ENCODE measurements around the gene ZNF699.

DNA sequence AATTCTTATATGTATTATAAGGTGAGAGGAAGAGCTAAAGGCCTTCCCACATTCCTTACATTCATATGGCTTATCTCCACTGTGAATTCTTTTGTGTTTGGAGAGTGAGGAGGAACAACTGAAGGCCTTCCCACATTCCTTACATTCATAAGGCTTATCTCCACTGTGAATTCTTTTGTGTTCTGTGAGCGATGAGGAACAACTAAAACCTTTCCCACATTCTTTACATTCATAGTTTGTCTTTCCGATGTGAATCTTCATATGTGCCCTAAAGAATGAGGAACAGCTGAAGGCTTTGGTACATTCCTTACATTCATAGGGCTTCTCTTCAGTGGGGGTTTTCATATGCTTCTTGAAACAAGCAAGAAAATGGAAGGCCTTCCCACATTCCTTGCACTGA, 13.3 kb downstream of the ZNF699 start:
- TF ChIP-seq ZNF510 (CRISPR knock-in tag; IDR thresholded peaks at IDR 0.05; ENCODE audit: low read depth) (no peak), MYC (CRISPR knock-in tag; IDR thresholded peaks at IDR 0.05; ENCODE audit: borderline replicate concordance) (no peak), ZMYM3 (CRISPR knock-in tag; IDR thresholded peaks at IDR 0.05) (no peak), RELA (CRISPR knock-in tag; IDR thresholded peaks at IDR 0.05) (no peak)
- TF ChIP-seq, protein P1, sequence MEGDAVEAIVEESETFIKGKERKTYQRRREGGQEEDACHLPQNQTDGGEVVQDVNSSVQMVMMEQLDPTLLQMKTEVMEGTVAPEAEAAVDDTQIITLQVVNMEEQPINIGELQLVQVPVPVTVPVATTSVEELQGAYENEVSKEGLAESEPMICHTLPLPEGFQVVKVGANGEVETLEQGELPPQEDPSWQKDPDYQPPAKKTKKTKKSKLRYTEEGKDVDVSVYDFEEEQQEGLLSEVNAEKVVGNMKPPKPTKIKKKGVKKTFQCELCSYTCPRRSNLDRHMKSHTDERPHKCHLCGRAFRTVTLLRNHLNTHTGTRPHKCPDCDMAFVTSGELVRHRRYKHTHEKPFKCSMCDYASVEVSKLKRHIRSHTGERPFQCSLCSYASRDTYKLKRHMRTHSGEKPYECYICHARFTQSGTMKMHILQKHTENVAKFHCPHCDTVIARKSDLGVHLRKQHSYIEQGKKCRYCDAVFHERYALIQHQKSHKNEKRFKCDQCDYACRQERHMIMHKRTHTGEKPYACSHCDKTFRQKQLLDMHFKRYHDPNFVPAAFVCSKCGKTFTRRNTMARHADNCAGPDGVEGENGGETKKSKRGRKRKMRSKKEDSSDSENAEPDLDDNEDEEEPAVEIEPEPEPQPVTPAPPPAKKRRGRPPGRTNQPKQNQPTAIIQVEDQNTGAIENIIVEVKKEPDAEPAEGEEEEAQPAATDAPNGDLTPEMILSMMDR (CRISPR knock-in tag; IDR thresholded peaks at IDR 0.05): no peak
